AG10803 (cell line): ENCODE results near the gene BRIX1.
A peak's percentile ranks its signal among the peaks of the same experiment; 100 is the strongest.

Experiments
- DNase-seq: peaks from one replicate; pipeline ENCODE4 v3.0.0; 2010; ENCODE audit warnings: low read depth
- H3K4me3 ChIP-seq: 2 replicates; pipeline ENCODE4 v1.5.1; 2011; ENCODE audit warnings: mild to moderate bottlenecking, low read length, control low read depth
- TF ChIP-seq, protein P1 (sequence below): conservative IDR thresholded peaks from 2 replicates; pipeline ENCODE4 v1.5.1; 2011; ENCODE audit warnings: mild to moderate bottlenecking, low read length, control low read depth, inconsistent platforms

Gene BRIX1

DNA sequence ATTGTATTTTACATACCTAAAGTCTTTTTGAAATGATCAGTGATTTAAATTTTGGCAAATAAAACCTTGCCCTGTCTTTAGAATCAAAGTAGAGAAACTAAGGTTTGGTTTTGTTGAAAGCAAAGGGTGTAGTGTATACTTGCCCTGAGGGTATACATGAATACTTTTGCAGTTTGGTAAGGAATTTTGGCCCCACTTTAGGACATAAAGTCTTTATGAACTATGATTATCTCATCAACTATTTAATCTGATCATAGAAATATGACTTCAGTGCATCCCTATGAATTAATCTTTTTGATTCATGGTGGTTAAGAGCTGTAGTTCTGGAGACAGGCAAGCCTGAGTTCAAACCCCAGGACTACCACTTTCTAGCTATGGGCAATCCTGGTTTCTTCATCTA is 17.9 kb upstream of the BRIX1 start:
- TF ChIP-seq, protein P1, sequence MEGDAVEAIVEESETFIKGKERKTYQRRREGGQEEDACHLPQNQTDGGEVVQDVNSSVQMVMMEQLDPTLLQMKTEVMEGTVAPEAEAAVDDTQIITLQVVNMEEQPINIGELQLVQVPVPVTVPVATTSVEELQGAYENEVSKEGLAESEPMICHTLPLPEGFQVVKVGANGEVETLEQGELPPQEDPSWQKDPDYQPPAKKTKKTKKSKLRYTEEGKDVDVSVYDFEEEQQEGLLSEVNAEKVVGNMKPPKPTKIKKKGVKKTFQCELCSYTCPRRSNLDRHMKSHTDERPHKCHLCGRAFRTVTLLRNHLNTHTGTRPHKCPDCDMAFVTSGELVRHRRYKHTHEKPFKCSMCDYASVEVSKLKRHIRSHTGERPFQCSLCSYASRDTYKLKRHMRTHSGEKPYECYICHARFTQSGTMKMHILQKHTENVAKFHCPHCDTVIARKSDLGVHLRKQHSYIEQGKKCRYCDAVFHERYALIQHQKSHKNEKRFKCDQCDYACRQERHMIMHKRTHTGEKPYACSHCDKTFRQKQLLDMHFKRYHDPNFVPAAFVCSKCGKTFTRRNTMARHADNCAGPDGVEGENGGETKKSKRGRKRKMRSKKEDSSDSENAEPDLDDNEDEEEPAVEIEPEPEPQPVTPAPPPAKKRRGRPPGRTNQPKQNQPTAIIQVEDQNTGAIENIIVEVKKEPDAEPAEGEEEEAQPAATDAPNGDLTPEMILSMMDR: no peak
- no peak for DNase-seq
- H3K4me3 ChIP-seq: no peak overlapping the region

DNA sequence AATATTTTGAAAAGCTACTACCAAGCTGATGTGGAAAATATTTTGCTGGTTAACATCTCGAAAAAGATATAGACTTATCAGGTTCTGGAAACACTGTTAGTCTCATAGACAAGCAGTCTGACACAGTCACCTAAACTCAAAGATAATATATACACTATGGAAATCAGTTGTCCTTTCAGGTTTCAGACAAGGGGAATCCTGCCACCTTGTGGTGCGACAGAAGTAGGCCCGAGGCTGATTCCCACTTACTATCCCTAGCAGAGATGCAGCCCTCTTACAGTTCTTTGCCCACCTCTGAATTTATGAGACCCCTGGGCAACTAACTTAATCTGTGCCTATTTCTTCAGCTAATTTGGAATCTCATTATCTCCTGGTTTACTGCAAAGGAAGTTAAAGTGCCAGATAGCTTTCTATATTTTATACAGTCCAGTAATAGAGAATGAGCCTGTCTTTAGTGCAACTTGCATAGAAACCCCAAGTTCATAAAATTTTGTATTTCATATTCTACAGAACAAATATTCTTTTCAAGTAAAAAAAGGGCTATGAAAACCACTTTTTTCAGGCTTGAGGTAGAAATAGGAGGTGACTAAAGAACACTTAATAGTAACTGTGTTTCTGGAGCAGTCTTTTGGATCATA is 17.1 kb upstream of the BRIX1 start:
- TF ChIP-seq, protein P1: peak; percentile 96
- H3K4me3 ChIP-seq: no peak overlapping the region
- peak; percentile 70 for DNase-seq

- H3K4me3 ChIP-seq: no peak overlapping the region
- no peak for DNase-seq
- TF ChIP-seq, protein P1: no peak
Observed at GRCh38 chr5:34899066-34899465, 16.4 kb upstream of the BRIX1 start.

- TF ChIP-seq, protein P1: no peak
- H3K4me3 ChIP-seq: no peak overlapping the region
- DNase-seq: no peak
Observed at GRCh38 chr5:34900652-34901051, 14.9 kb upstream of the BRIX1 start.

DNA sequence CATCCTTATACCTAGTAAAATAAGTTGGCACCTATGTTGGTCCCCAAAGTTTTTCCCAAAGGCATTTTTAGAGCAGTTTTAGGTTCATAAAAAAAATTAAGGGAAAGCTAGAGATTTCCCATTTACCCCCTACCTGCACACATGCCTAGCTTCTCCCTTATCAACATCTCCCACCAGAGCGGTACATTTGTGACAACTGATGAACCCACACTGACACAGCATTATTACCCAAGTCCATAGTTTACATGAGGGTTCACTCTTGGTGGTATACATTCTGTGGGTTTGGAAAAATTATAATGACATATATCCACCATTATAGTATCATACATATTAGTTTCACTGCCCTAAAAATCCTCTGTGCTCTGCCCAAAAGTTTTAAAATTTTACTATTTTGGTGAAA is 12.3 kb upstream of the BRIX1 start:
- DNase-seq: no peak
- no peak overlapping the region for H3K4me3 ChIP-seq
- TF ChIP-seq, protein P1: no peak

DNA sequence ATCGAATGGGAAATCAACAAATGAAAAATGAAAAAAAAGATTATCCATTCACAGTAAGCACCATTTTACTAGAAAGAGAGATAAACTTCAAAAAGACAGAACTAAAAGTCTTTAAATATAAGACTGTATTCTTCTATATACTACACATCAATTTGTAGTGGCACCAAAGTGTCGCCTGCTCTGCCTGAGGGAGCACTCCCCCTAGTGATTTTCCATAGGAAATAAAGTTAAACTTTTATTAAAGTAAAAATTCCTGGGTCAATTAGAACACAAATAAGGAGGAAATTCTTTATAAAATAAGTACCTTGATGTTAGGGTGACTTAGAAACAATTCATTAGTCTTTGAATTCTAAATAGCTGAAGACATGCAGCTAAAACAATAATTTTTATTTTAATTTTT is 9.9 kb upstream of the BRIX1 start:
- peak; percentile 23 for DNase-seq
- TF ChIP-seq, protein P1: peak; percentile 59

DNA sequence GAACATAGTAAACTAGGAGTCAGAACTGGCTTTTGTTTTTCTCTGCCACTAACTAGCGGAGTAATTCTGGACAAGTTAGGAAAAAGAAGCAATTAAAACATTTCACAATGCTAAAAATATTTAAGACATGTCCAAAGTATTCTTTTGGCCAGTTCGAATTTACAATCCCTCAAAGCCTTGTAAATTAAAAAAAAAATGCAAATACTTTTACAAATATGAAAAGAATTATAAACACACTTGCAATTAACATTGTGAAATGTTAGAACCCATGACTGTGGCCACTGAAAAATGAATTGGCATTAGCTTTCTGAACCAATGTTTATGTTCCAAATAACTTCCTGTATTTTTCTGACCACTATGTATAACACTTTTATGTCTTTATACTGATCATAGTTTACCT is 2.4 kb upstream of the BRIX1 start:
- TF ChIP-seq, protein P1: no peak
- H3K4me3 ChIP-seq: peak overlapping the region; percentile 91
- peak; percentile 94 for DNase-seq

More for the DNA sequence above, 9.9 kb upstream of the BRIX1 start:
- H3K4me3 ChIP-seq: no peak overlapping the region
